Measurements from ENCODE around the gene PTOV1.

DNA sequence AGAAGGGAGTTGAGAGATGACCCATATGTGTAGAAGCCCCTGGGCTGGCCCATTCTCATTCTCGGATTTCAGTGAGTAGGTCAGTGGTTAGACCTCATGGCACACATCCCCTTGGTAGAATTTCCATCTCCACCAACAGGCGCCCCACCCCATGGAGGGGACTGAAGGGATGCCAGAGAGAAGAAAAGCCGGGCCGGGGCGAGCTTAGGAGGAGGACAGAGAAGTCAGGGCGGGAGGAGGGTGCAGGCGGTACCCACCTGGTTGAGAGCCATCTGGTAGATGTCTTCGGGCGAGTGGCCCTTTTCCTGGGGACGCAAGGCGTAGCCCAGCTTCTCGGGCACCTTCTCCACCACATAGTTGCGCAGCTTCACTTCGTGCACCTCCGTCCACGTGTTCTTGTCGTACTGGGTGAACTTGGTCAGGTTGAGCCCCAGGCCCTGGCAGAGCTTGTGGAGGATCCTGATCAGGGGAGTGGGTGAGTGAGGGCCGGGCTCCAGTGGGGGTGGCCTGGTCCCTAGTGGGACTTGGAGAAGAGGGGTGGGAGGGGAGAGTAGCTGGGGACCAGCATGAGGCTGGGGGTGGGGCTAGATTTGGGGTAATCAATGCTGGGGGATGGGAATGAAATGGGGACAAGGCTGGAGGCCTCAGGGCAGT, 43.2 kb downstream of the PTOV1 start:
- TF ChIP-seq CTCF (IDR thresholded peaks at IDR 0.05) (no peak), POLR2A (IDR thresholded peaks at IDR 0.05) (no peak)

Measured in prostate gland (tissue), 2 donors.